ENCODE measurements around the gene TCERG1L. TPM values are rescaled to one million over a fixed set of nuclear protein-coding genes. Genes with fewer than 3 reads are reported as not detected.

TCERG1L gene
- total RNA-seq, 2 donors from 2014 or later: 1.6 to 4.5 TPM

- Mint-ChIP-seq H3K4me3 (no peak overlapping the region), H3K4me1 (no peaks in the 10 kb centered on the region), H3K9me3 (no peaks in the 10 kb centered on the region), H3K27ac (no peak overlapping the region), H3K27me3 (ENCODE audit: insufficient read depth) (no peaks in the 10 kb centered on the region), H3K36me3 (ENCODE audit: low read depth) (no peaks in the 10 kb centered on the region)
- no peaks in the 10 kb centered on the region for H3K4me1 ChIP-seq (ENCODE audit: control insufficient read depth, insufficient read depth, low read length)
- peak; percentile 35 for DNase-seq
- H3K27ac ChIP-seq (ENCODE audit: low read depth, low read length): no peak overlapping the region
- TF ChIP-seq CTCF (conservative IDR thresholded peaks at IDR 0.05): no peak
- H3K9me3 ChIP-seq (ENCODE audit: control insufficient read depth, low read length): no peaks in the 10 kb centered on the region
- no peak overlapping the region for H3K4me3 ChIP-seq (ENCODE audit: low read length)
- H3K9ac ChIP-seq (ENCODE audit: extremely low read depth, low read length, poor library complexity, severe bottlenecking): no peak overlapping the region
- WGBS, 2 experiments (ENCODE audit: insufficient coverage in 1 of 2, insufficient read length in 1 of 2): 87 to 90% methylated on average over 5 to 8 of the region's 8 CpGs
- no peaks in the 10 kb centered on the region for H3K27me3 ChIP-seq (ENCODE audit: control insufficient read depth, insufficient read depth, low read length, poor library complexity, severe bottlenecking)
- no peaks in the 10 kb centered on the region for H3K36me3 ChIP-seq (ENCODE audit: control insufficient read depth, insufficient read depth, low read length)
These were observed 130.1 kb downstream of the TCERG1L start for GRCh38 chr10:131181456-131181855.

GRCh38 chr10:131180740-131181415 is 130.6 kb downstream of the TCERG1L start:
- DNase-seq: peak; percentile 37
- WGBS, 2 experiments (ENCODE audit: insufficient coverage in 1 of 2, insufficient read length in 1 of 2): 90 to 92% methylated on average over 10 to 14 of the region's 15 CpGs
- no peak overlapping the region for H3K4me3 Mint-ChIP-seq
- Histone ChIP-seq H3K9ac (ENCODE audit: extremely low read depth, low read length, poor library complexity, severe bottlenecking) (no peak overlapping the region), H3K9me3 (ENCODE audit: control insufficient read depth, low read length) (no peaks in the 10 kb centered on the region), H3K36me3 (ENCODE audit: control insufficient read depth, insufficient read depth, low read length) (no peaks in the 10 kb centered on the region), H3K4me3 (ENCODE audit: low read length) (no peak overlapping the region), H3K27me3 (ENCODE audit: control insufficient read depth, insufficient read depth, low read length, poor library complexity, severe bottlenecking) (no peaks in the 10 kb centered on the region), H3K4me1 (ENCODE audit: control insufficient read depth, insufficient read depth, low read length) (no peaks in the 10 kb centered on the region), H3K27ac (ENCODE audit: low read depth, low read length) (no peak overlapping the region)
- no peaks in the 10 kb centered on the region for H3K9me3 Mint-ChIP-seq
- TF ChIP-seq CTCF (conservative IDR thresholded peaks at IDR 0.05): no peak
- no peak overlapping the region for H3K27ac Mint-ChIP-seq
- no peaks in the 10 kb centered on the region for H3K36me3 Mint-ChIP-seq (ENCODE audit: low read depth)
- H3K27me3 Mint-ChIP-seq (ENCODE audit: insufficient read depth): no peaks in the 10 kb centered on the region
- no peaks in the 10 kb centered on the region for H3K4me1 Mint-ChIP-seq

GRCh38 chr10:131180086-131180485 is 131.4 kb downstream of the TCERG1L start:
- Histone ChIP-seq H3K9me3 (ENCODE audit: control insufficient read depth, low read length) (no peaks in the 10 kb centered on the region), H3K36me3 (ENCODE audit: control insufficient read depth, insufficient read depth, low read length) (no peaks in the 10 kb centered on the region), H3K4me3 (ENCODE audit: low read length) (no peak overlapping the region), H3K27me3 (ENCODE audit: control insufficient read depth, insufficient read depth, low read length, poor library complexity, severe bottlenecking) (no peaks in the 10 kb centered on the region), H3K9ac (ENCODE audit: extremely low read depth, low read length, poor library complexity, severe bottlenecking) (no peak overlapping the region), H3K27ac (ENCODE audit: low read depth, low read length) (no peak overlapping the region), H3K4me1 (ENCODE audit: control insufficient read depth, insufficient read depth, low read length) (no peaks in the 10 kb centered on the region)
- WGBS, 2 experiments (ENCODE audit: insufficient coverage in 1 of 2, insufficient read length in 1 of 2): 84 to 93% methylated on average over 6 to 9 of the region's 9 CpGs
- no peaks in the 10 kb centered on the region for H3K9me3 Mint-ChIP-seq
- peak; percentile 29 for DNase-seq
- H3K36me3 Mint-ChIP-seq (ENCODE audit: low read depth): no peaks in the 10 kb centered on the region
- H3K27me3 Mint-ChIP-seq (ENCODE audit: insufficient read depth): no peaks in the 10 kb centered on the region
- no peak overlapping the region for H3K4me3 Mint-ChIP-seq
- no peak for TF ChIP-seq CTCF (conservative IDR thresholded peaks at IDR 0.05)
- no peaks in the 10 kb centered on the region for H3K4me1 Mint-ChIP-seq
- no peak overlapping the region for H3K27ac Mint-ChIP-seq

Data from endodermal cell (in vitro differentiated cells).